Middle frontal gyrus (tissue), 1 donor: Measurements from ENCODE around the gene COL23A1.

ENCODE experiments used
- DNase-seq: peaks from one replicate; pipeline ENCODE4 v3.0.0-alpha.2; 2015; ENCODE audit warnings: low spot score; ENCODE audit errors: extremely low spot score

COL23A1 gene

GRCh38 chr5:178215280-178216002, 374.8 kb downstream of the COL23A1 start:
- DNase-seq: no peak

- no peak for DNase-seq
Observed at GRCh38 chr5:178214160-178214803, 375.9 kb downstream of the COL23A1 start.

GRCh38 chr5:178213748-178214151, 376.4 kb downstream of the COL23A1 start:
- DNase-seq: no peak

DNA sequence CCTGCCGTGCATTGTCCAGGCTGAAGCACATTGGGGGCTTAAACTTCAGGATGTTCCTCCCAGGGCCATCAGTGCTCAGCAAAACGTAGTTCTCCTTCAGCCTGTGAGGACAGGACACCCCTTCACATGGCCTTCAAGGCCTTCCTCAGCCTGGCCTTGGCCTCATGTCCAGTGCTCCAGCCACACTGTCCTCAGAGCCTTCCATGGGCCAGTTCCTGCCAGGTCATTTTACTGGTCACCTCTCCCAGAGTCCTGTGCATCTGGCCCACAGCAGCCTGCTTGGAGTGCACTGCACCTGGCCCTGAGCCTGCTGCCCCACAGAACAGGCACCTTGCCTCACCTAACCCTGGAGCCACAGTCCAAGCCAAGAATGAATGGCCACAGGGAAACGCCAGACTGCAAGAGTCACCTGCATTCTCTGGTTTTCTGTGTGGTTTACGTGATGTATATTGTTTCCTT, 377.2 kb downstream of the COL23A1 start:
- DNase-seq: no peak

DNA sequence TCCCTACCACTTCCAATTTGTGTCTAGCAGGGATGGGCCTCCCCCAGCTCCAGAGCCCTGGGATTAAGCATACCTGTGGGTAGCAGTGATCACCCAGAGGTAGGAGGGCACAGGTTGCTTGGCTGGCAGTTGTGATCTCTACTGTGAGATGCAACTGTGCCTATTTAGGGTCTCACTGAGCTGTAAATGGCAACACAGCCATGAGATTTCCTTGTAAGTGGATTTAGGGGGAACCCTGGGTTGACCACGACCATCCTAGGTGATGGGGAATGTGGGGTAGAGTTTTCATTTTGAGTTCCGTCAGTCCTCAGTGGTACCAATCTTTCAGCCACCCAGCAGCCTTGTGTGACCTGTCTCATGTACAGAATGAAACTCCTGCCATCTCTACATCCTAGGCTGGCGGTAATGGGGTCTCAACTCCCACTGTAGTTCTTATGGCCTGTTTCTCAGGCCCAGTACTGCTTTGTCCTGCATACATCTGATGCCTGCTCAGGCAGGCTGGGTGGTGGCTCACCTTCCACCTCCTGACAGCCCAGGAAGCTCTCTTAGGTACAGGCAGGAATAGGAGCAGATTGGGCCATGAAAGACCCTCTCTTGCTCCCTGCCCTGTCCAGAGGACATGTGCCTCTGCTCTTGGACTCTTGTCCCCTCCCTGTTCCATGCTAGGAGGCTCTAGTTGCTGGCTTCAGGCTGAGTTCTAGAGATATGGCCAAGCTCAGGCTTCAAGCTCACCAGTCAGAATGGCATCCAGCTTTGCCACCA, 377.8 kb downstream of the COL23A1 start:
- DNase-seq: no peak

DNA sequence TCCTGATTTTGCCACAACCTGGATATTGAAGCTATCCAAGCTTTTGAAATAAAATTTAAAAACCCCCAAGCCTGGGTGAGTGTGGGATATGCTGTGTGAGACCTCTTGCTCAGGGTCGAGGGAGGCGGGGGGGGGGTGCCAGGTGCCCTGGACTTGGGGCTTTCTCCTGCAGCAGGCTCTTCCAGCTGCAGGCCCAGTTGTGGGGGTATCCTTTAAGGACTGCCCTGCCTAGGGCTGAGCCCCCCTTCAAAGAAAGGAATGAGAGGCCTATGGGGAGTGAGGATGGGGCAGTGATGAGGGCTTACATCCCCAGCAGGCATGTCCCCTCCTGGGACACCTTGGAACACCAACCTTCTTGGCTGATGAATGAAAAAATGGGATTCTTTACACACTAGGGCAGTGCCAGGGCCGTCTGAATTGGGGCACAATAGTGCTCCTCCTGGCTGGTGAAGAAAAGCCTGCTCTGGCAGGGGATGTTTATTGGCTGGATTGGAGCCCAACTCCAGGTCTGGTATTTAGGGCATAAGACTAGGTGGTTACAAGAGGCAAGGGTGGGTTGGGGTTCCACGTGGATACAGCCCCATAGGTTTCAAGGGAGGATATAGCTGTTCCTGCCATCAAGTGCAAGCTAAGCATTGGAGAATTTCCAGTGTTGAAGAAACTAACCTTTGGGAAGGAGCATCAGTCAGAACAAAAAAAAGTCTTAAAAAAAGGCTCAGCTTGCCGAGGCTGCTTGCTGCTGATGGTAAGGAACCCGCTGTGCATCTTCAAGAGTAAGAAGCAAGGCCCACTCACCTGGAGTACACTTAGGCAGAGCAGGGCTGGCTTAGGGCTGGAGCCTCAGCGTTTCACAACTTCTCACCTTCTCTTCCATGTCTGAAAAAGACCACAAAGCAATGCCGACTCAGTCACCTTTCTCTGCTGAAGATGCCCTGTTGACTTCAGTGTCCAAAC, 378.8 kb downstream of the COL23A1 start:
- DNase-seq: no peak

DNA sequence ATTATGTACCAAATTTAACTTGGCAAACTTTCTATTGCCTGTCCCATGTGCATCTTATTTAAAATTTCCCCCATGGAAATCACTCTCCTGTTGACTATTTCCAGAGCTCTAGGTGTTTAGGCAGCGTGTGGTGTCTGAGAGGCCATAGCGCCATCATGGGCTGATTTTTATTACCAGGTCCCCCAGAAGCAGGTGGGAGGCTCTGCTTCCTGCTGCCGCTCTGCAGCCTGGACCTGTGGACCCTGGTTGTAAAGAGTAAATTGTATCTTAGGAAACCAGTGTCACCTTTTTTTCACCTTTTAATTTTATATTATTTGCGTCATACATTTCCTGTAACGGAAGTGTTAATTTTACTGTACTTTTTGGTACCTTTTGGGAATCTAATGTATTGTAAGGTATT, 379.5 kb downstream of the COL23A1 start:
- no peak for DNase-seq

- no peak for DNase-seq
Observed at GRCh38 chr5:178210073-178210535, 380.1 kb downstream of the COL23A1 start.

DNA sequence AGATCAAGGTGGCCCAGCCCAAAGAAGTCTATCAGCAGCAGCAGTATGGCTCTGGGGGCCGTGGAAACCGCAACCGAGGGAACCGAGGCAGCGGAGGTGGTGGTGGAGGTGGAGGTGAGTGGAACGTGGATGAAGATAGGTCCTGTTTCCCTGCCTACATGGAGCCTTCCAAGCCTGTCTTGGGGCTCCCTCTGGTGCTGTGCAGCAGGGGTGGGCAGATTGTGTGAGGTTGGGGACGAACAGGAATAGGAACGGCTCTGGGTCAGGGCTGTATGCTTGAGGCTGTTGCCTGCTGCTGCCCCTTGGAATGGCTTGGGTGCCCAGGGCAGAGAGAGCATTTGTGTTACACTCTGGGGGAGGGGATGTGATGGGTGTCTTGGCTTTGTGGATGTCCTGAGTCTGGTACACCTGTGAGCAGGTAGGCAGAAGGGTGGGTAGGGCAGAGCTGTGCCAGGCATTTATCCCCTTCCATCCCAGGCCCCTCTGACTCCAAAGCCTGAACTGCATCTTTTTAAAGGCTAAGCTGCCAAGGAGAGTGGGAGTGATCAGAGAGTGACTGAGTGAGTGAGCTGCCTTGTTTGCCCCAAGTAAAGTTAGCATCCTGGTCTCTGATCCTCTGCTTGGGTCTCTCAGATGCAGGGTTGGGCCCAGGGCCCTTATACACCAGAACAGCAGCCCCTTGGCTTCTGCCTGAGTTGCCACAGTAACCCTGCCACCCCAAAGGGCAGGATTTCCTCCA, 380.7 kb downstream of the COL23A1 start:
- DNase-seq: no peak

- no peak for DNase-seq
Observed at GRCh38 chr5:178208540-178209227, 381.5 kb downstream of the COL23A1 start.

DNA sequence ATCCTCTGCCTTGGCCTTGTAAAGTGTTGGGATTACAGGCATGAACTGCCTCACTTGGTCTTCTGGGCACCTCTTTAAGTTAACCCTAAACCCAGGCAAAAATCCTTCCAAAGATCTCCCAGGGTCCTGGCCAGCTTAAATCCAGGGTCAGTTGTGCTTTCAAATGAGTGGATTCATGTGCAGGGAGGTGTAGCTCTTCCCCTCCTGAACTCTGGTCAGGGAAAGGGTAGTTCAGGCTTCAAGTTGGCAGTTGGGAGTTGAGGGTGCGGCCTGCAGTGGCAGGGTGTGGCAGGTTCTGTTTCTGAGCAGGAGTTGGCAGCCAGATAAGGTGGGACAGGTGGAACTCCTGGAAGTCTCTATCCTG, 382.3 kb downstream of the COL23A1 start:
- no peak for DNase-seq

DNA sequence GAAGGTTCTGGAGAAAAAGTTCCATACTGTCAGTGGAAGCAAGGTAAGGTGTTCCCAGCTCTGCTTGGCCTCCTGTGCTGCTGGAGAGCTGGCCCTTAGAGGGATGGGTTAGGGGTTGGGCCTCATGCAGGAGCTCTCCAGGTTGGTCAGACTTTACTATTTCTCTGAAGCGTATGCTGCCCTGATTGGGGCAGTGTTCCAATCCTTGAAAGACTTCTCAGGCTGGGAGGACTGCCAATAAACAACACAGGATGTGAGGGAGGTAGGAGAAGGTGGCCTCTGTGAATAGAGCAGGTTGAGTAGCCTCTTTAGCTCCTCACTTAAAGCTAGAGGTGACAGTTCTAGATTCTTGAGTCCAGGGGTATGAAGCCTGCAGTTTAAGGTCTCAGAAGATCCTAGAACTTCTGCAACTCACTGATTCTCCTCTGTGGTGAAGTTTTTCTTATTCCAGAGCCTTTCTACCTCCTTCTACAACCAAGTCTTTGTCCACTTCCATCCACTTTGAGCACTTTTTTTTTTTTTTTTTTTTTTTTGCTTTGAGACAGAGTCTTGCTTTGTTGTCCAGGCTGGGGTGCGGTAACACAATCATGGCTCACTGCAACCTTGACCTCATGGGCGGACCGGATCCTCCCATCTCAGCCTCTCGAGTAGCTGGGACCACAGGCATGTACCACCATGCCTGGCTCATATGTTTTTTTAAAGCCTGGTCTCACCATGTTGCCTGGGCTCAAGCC, 382.8 kb downstream of the COL23A1 start:
- DNase-seq: no peak

GRCh38 chr5:178206166-178207101, 383.8 kb downstream of the COL23A1 start:
- no peak for DNase-seq

- no peak for DNase-seq
Observed at GRCh38 chr5:178205749-178206047, 384.5 kb downstream of the COL23A1 start.

DNA sequence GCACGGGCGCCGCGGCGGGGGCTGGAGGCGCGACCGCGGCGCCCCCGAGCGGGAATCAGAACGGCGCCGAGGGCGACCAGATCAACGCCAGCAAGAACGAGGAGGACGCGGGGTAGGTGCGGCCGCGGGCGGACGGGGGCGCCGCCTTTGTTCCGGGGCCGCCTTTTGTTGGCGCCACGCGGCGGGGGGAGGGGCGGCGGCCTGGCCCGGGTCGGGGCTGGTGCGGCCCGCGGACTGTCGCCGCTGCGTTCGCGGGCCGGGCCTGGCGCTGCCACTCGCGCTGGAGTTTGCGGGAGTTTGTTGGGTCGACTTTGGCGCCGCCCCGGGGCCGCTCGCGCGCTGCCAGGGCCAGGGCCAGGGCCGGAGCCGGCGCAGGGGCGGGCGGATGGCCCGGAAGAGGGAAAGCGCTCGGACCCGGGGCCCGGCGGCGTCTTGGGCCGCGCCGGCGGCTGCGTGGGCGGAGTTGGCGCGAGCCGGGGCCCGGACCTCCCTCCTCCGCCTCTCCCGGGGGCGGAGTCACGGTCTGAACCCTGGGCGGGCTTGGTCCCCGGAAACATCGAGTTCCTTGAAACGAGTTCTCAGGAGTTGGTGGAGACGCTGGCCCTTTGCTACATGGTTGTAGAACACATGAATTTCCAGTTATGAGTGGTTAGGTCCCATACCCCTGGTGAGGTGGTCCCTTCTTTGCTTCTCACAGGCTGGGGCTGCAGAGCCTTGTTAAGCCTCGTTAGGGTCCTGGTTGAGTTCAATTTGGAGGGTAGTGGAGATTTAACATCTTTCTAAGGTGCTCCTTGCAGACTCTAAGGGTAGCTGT, 385.1 kb downstream of the COL23A1 start:
- no peak for DNase-seq

DNA sequence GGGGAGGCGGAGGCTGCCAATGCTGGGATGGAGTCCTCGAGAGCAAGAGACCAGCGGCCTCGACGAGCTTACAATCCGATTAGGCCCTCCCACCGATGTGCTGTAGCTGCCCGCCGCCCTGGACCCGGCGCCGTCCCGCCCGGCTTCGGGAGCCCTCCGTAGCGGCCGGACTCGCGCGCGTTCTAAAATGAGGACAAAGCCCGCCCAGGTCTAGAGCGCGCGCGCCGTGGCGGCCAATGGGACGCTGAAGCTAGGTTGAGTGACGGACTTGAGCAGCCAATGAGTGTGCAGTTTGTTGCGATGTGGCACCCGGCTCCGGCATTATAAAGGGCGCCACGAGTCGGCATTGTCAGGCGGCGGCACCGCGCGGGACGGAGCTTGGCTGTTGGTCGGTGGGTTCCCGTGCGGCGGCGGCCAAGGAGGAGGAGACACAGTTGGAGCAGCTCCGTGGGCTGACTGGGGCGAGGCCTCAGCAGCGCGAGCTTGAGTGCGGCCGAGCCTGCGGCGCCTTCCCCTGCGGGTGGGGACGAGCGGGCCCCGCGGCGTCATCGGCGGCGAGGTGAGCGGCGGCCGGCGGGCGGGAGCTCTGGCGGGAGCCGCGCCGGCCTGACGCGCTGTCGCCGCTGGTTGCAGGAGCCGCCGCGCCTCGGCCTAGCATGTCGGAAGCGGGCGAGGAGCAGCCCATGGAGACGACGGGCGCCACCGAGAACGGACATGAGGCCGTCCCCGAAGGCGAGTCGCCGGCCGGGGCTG, 385.8 kb downstream of the COL23A1 start, which contains the start of gene HNRNPAB:
TSS of gene HNRNPAB (plus strand) at position 352 of the 753 bp plus-strand sequence. CDS start at position 657, 305 bp downstream.
- DNase-seq: peak; percentile 93
